ENCODE data around the gene CYP2C19.
"Not testable (repeated sequence)": the region's sequence is repeated elsewhere in the genome, so short reads cannot be mapped to it uniquely, and the experiment has no call there.

The CYP2C19 gene

GRCh38 chr10:94890264-94891022 is 128.0 kb downstream of the CYP2C19 start:
- DNase-seq: no peak

DNA sequence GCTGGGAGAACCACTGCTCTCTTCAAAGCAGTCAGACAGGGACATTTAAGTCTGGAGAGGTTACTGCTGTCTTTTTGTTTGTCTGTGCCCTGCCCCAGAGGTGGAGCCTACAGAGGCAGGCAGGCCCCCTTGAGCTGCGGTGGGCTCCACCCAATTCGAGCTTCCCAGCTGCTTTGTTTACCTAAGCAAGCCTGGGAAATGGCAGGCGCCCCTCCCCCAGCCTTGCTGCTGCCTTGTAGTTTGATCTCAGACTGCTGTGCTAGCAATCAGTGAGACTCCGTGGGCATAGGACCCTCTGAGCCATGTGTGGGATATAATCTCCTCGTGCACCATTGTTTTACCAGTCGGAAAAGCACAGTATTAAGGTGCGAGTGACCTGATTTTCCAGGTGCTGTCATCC is 135.9 kb downstream of the CYP2C19 start:
- not testable (repeated sequence) for DNase-seq

- no peak for DNase-seq
These were observed 139.6 kb downstream of the CYP2C19 start for GRCh38 chr10:94902080-94902479.

GRCh38 chr10:94902570-94902969 is 140.1 kb downstream of the CYP2C19 start:
- no peak for DNase-seq

All from NCI-H2081 (cell line).